HG03095 (cell line): Measurements from ENCODE around the gene CCT8.
A peak's percentile ranks its signal among the peaks of the same experiment; 100 is the strongest.

Experiments used
- ATAC-seq: cut with Tn5 transposase; IDR thresholded peaks from one replicate; pipeline ENCODE4 v1.9.1; 2021; ENCODE audit warnings: moderate library complexity; ENCODE audit not compliant: unreplicated experiment

CCT8 gene

GRCh38 chr21:29073222-29074006, at the start of gene CCT8:
Gene CCT8, minus strand, starts transcription at chr21:29073648. Its CDS starts 58 bp downstream, at chr21:29073590.
- ATAC-seq = peak; percentile 85

GRCh38 chr21:29121759-29122158, 48.3 kb upstream of the CCT8 start:
- ATAC-seq = peak; percentile 78

GRCh38 chr21:29117372-29117955, 44.0 kb upstream of the CCT8 start:
- ATAC-seq = no peak

GRCh38 chr21:29115899-29116298, 42.5 kb upstream of the CCT8 start:
- ATAC-seq = no peak

GRCh38 chr21:29114765-29115500, 41.5 kb upstream of the CCT8 start:
- ATAC-seq = no peak

- no peak for ATAC-seq
These were observed 31.8 kb upstream of the CCT8 start for GRCh38 chr21:29105218-29105617.

- ATAC-seq = no peak
These were observed 30.8 kb upstream of the CCT8 start for GRCh38 chr21:29104239-29104708.

- no peak for ATAC-seq
These were observed 29.4 kb upstream of the CCT8 start for GRCh38 chr21:29102791-29103257.

- ATAC-seq = no peak
These were observed 24.7 kb upstream of the CCT8 start for GRCh38 chr21:29098156-29098555.

- no peak for ATAC-seq
These were observed 23.0 kb upstream of the CCT8 start for GRCh38 chr21:29096218-29097015.

GRCh38 chr21:29092102-29092959, 18.9 kb upstream of the CCT8 start:
- ATAC-seq = no peak

GRCh38 chr21:29091033-29091432, 17.6 kb upstream of the CCT8 start:
- ATAC-seq = no peak

GRCh38 chr21:29085106-29085752, 11.8 kb upstream of the CCT8 start:
- no peak for ATAC-seq

GRCh38 chr21:29084372-29084771, 10.9 kb upstream of the CCT8 start:
- ATAC-seq = no peak

- no peak for ATAC-seq
These were observed 9.9 kb upstream of the CCT8 start for GRCh38 chr21:29083306-29083705.

GRCh38 chr21:29082046-29082815, 8.8 kb upstream of the CCT8 start:
- no peak for ATAC-seq

- no peak for ATAC-seq
These were observed 7.0 kb upstream of the CCT8 start for GRCh38 chr21:29080454-29080941.
